Stimulated activated CD8-positive, alpha-beta memory T cell treated with anti-CD3 and anti-CD28 coated beads, Interleukin-12 subunit alpha, Interleukin-12 subunit beta, amount 100 ng/mL, for 24 hours (primary cell): ENCODE data around the gene UGT2A1.
"Not testable (repeated sequence)": the region's sequence is repeated elsewhere in the genome, so short reads cannot be mapped to it uniquely, and the experiment has no call there.

Experiments used
- DNase-seq: peaks from one replicate; pipeline ENCODE4 v3.0.0-alpha.2; 2020; ENCODE audit errors: extremely low read depth

Gene UGT2A1

DNA sequence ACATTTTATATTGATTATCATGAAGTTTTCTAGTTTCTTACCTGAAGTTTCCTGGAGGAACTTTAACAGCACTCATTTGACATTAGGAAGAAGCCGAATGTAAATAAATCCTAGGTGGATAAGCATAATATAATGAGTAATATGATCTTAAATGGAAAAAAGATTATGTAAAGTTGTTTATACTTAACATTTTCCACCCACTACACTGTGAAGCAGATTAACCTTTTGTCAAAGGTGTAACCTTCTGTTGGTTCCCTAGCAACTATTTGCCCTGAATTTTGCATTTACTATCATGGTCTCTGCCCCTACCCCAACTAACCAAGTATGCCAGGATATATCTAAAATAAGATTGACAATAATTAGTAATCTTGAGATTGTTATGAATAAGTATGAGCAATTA is at the start of gene UGT2A1:
TSS of gene UGT2A1 (minus strand) at position 101 of the 400 bp plus-strand sequence. CDS start 5,603 bp downstream, outside the sequence.
- no peak for DNase-seq

DNA sequence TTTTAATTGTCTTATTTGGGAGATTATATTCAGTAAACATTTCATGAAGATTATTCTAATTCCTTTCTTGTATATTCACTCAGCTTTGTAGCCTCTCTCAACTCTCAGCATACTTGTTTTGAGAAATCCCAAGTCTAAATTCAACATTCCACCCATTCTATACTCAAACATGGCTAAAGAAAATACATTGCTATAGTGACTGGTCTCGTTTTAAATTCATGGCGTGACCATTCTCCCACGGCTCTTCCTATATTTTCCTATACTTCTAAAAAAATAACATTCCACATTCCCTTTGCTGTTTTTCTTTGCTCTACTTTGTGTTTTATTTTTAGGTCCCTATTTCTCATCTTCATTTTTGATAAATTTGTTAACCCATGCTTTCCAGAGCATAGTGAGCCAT is 49.2 kb upstream of the UGT2A1 start:
- no peak for DNase-seq

DNA sequence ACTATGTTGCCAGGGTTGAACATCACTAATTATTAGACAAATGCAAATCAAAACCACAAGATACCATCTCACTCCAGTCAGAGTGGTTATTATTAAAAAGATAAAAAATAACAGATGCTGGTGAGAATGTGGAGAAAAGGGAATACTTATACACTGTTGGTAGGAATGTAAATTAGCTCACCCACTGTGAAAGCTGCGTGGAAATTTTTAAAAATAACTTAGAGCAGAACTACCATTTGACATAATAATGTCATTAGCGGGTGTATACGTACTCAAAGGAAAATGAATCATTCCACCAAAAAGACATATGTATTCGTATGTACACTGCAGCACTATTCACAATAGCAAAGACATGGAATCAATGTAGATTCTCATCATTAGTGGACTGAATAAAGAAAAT is 48.6 kb upstream of the UGT2A1 start:
- no peak for DNase-seq

DNA sequence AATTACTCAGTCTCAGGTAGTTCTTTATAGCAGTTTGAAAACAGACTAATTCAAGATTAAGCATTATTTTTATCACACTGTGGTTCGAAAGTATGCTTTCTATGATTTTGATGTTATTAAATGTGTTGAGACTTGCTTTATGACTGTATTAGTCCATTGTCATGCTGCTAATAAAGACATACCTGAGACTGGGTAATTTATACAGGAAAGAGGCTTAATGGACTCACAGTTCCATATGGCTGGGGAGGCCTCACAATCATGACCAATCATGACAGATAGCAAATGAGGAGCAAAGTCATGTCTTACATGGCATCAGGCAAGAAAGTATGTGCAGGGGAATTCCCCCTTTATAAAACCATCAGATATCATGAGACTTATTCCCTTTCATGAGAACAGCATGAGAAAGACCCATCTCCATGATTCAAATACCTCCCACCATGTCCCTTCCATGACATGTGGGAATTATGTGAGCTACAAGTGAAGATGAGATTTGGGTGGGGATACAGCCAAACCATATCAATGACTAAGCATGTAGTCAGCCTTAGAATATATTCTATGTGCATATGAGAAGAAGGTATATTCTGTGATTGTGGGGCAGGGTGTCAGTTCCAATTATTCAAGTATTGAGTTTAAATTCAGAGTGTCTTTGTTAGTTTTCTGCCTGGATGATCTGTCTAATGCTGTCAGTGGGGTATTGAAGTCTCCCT is 44.6 kb upstream of the UGT2A1 start:
- no peak for DNase-seq

DNA sequence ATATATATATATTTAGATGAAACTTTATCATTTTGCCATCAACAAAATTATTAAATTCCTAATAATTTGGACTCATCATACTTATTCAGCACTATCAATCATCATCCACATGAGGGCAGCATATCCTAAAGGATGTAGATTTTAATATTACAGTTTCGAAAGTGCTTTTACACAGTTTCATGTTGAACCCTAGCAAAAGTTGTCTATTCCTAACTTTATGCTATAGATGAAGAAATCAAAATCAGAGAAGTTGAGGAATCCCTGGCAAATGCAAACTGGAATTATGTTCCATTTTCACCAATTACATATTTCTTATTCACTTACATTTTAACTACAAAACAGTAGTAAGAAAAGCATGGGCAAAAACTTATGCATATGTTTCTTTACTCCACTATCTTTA is 36.6 kb upstream of the UGT2A1 start:
- DNase-seq = no peak

DNA sequence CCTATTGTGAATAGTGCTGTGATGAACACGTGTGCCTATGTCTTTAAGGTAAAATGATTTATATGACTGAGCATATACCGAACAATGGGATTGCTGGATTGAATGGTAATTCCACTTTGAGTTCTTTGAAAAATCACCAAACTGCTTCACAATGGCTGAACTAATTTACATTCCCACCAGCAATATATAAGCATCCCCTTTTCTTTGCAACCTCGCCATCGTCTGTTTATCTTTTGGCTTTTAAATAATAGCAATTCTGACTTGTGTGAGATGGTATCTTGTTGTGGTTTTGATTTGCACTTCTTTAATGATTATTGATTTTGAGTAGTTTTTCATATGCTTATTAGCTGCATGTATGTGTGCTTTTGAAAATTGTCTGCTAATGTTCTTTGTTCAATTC is 31.8 kb upstream of the UGT2A1 start:
- no peak for DNase-seq

DNA sequence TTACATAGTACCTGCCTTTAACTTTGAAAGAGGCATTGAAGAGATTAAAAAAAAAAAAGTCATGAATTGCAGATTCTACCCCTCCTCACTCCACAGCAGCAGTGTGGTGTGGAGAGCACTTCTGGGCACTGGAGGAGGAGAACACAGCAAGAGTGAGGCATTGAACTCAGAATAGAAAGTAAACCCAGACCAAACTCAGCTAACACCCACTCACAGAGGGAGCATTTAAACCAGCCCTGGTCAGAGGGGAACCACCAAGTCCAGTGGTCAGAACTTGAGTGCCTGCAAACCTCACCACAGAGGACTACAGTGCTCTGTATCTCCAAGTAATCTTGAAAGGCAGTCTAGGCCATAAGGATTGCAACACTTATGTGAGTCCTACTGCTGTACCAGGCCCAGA is 15.6 kb upstream of the UGT2A1 start:
- no peak for DNase-seq

DNA sequence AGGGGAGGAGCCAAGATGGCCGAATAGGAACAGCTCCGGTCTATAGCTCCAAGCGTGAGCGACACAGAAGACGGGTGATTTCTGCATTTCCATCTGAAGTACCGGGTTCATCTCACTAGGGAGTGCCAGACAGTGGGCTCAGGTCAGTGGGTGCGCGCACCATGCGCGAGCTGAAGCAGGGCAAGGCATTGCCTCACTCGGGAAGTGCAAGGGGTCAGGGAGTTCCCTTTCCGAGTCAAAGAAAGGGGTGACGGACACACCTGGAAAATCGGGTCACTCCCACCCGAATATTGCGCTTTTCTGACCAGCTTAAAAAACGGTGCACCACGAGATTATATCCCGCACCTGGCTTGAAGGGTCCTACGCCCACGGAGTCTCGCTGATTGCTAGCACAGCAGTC is 11.0 kb upstream of the UGT2A1 start:
- not testable (repeated sequence) for DNase-seq

DNA sequence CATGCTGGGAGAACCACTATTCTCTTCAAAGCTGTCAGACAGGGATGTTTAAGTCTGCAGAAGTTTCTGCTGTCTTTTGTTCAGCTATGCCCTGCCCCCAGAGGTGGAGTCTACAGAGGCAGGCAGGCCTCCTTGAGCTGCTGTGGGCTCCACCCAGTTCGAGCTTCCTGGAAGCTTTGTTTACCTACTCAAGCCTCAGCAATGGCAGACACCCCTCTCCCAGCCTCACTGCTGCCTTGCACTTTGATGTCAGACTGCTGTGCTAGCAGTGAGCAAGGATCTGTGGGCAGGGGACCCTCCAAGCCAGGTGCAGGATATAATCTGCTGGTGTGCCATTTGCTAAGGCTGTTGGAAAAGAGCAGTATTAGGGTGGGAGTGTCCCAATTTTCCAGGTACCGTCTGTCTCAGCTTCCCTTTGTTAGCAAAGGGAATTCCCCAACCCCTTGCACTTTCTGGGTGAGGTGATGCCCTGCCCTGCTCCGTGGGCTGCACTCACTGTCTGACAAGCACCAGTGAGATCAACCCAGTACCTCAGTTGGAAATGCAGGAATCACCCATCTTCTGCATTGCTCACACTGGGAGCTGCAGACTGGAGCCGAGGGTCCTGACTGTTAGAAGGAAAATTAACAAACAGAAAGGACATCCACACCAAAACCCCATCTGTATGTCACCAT is 8.2 kb upstream of the UGT2A1 start:
- DNase-seq = not testable (repeated sequence)

DNA sequence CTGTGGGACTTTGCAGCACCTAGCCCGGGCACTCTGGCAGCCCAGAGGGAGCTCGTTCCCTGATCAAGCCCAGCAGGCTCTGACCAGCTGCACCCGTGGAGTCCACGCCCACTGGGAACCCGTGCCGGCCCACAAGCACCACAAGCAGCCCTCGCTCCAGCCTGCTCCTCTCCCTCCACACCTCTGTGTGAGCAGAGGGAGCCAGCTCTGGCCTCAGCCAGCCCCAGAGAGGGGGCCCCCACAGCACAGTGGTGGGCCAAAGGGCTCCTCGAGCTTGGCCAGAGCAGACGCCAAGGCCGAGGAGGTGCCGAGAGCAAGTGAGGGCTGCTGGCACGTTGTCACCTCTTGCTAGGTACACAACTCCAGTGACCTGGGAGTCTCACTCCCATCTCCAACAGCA is 5.1 kb upstream of the UGT2A1 start:
- no peak for DNase-seq

DNA sequence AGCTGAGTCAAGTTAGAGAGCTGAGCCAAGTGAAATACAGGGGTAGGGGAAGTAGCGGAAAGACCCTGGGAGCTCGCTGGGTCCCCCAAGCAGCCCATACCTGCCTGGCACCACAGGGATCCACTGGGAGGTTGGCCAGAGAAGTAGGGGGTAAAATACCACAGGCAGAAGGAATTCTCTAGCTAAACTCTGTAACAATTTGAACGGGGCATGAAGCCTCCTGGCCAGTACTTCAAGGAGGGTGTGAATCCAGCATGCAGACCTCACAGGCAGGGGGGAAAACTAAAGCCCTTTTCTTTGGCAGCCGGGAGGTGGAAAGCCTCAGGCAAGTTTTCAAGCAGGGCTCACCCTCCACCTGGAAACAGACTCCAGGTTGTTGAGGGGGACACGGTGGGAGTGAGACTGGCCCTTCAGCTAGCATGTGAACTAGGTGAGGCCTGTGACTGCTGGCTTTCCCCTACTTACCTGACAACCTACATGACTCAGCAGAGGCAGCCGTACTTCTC is 3.7 kb upstream of the UGT2A1 start:
- no peak for DNase-seq

DNA sequence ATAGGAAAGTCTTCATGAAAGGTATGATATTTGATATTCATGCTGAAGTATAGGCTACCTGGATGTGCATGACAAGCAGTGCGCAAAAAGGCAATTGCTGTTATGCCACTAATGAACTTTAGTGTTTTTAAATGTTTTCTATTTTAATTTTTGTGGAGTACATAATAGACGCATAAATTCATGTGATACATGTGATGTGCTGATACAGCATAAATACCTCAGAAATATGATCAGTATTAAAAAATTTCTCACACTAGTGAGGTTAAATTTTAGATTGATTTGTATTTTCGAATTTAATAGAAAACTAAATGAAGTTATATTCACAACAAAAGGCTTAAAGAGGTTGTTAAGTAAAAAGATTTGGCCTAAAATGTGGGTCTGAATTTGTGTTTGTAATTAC is 2.2 kb downstream of the UGT2A1 start:
- no peak for DNase-seq

DNA sequence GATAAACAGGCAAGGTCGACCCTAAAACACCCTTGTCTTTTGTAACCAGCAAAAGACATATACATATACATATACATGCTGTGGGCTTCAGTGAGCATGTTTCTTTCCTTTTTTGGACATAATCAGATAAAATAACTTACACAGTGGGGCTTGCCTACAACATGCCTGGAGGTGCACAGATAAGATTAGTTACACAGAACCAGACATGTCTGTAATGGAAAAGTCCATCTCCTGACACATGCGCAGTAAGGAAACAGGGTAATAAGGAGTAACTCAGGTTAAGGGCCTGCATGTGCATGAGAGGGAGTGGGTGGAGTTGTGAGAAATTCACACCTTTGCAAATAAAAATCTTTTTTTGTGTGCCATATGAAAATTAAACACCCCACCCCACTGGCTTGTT is 3.4 kb downstream of the UGT2A1 start:
- DNase-seq = no peak

DNA sequence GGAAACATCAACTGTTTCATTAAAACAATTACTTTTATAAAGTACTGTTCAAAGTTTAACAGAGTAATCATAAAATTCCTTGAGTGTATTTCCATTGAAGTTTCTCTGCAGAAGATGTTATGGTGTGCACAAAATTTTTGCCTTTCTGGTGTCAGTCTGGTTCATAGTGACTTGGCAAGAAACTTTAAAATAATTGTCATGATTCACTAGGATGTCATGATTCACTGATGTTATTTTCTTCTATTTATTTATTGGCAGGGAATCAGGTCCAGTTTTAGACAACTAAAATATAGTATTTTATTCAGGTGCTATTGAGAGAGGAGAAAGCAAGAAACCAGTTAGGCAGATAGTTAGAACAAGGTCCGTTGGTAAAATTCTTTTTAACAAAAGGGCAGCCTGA is 3.8 kb downstream of the UGT2A1 start:
- DNase-seq = no peak

DNA sequence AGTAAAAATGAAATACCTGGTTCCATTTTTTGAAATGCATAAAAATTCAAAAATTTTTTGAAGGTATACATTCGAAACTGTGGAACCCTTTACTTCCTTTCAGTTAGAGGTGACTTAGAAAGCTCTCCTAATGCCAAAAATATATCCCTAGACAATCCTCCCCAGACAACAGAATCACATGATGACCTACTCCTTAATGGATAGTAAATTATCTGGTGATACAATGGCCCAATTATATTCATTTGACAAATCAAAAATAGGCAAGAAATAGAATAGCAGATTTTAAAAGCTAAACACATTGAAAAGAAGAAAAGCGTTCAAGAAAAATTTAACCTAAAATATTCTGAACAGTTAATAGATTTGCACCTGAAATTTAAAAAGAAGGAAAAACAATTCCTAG is 10.1 kb downstream of the UGT2A1 start:
- DNase-seq = no peak

DNA sequence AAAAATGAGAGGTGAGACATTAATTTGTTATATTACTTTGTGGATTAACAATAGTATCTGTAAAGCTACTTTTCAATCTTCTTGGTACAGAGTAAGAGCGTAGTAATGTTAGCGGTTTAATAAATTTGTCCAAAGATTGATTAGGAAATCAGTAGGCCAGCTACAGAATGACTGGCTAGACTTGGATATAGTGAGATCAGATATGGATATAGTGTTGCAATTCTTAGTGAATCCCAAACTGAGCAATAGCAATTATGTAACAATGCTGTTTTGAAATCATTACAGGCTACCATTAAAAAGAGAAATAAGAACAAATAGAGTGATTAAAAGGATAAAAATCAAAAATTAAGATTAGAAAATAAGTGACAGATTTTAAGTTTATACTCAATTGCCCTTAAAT is 12.8 kb downstream of the UGT2A1 start:
- no peak for DNase-seq

DNA sequence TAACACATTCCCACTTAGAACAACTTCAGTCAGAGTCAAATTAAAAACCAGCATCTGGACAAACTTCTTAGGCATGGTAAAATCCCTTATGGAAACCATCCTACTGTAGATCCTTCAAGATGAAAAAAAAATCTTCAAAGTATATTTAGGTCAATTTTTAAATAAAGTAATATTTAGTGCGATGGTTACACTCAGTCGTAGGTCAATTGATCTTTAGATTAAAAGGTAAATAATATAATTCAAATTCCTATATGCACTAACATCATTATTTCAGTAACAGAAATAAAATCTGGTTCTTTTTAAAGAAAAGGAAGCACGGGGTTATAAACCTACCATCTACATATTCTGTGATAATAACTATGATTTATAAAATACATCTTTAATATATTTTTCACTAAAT is 13.5 kb downstream of the UGT2A1 start, which contains the start of gene UGT2A2:
TSS of gene UGT2A2 (minus strand) at position 101 of the 400 bp plus-strand sequence. CDS start at position 99, 2 bp downstream.
- DNase-seq = no peak

DNA sequence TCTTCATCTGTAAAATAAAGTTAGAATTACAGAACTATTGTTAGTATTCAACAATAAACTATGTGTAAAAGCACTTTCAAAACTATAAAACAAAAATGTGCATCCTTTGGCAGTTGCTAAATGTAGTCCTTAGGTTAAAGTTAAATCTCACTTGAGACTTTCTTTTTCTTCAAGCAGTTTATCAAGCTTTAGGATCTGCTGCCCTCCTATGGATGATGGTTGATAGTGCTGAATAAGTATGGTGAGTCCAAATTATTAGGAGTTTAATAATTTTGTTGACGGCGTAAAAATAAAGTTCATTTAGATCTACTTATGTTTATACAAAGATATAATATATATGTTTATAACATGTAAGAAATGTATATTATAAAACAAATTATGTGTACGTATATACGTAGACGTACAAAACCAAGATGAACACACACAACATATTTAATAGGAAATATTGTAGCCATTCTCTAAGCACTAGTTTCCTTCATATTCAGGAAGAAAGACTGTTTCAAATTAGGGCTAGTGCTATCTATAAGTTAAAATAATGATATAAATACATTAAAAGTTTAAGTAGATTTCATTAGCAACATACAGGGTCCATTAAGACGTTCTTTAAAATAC is 35.9 kb downstream of the UGT2A1 start:
- no peak for DNase-seq

DNA sequence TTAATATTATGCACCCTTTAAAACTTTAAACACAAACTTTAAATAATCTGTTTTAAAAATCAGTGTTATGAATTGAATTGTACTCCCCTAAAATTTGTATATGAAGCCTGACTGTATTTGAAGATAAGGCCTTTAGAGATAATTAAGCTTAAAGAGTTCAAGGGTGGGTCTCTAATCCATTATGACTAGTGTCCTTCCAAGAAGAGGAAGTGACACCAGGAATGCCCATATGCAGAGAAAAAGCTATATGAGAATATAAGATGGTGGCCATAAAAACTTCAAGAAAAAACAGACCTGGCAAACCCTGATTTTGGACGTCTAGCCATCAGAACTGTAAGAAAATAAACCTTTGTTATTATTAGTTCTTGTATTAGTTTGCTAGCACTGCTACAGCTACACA is 42.6 kb downstream of the UGT2A1 start:
- DNase-seq = no peak

DNA sequence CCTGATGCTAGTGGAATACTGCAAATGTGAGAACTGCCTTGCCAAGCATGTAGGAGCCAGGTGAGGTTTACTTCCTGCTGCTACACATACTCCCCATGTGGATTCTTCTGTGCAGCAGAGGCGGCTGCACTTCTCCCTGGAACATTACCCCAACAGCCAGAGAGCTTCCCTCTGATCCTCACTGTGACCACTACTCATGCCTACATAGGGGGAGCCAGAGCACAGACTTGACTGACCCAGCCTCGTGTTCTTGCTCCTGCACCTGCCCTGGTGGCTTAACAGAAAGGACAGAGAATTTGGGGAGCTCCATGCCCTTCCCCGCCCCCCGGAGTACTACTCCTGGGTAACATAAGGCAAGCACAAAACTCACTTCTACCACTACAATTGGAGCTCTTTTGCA is 52.0 kb downstream of the UGT2A1 start:
- DNase-seq = no peak

DNA sequence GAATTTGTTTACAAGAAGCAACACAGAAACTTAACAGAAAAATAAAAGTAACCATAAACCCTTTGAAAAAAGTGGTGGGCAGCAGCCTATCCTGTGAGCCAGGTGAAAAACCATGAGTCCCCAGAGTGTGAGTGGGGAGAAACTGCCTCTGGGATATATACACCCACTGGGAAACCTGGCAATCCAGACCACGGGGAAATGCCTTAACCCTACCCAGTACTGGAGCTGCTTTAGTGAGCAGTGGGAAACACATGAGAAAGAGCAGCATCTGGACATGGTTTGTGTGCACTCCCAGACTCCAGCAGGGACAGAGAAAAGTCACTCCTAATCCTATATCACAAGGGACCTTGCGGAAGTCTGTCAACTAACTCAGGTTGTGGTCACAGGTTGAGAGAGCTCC is 53.0 kb downstream of the UGT2A1 start:
- no peak for DNase-seq

DNA sequence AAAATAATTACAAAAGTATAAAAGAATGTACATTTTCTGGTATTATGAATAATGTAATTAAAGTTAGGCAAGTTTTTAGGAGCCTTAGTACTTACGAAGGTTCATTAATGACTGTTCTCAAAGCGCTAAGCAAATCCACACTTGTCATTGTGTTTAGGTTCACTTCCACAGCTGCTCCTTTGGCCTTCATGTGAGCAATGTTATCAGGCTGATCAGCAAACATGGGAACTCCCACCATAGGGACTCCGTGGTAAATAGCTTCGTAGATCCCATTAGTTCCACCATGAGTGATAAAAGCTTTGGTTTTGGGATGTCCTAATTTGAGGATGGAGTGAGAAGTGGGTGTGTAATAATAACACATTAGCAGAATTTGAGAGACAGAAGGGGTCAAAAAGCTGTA is 58.7 kb downstream of the UGT2A1 start:
- DNase-seq = no peak

DNA sequence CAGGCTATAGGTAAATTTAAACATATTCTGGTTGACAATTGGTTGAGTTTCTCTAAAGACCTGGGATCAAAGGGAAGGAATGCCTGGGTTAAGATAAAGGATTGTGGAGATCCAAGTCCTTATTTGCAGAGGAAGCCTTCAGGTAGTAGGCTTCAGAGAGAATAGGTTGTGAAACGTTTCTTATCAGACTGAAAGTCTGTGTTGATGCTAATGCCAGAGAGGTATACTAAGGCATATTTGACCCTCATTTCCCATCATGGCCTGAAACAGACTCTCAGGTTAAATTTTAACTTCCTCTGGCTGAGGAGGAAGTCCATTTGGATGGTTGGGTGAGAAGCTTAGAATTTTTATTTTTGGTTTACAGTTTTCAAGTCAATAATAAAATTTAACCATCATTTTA is 61.7 kb downstream of the UGT2A1 start:
- no peak for DNase-seq
